Stimulated activated CD8-positive, alpha-beta memory T cell treated with anti-CD3 and anti-CD28 coated beads, Interleukin-4, amount 100 ng/mL, for 4 hours (primary cell): ENCODE data around the gene SLC66A1.

Source experiments
- DNase-seq, 2 donors: peaks; one replicate each; pipeline ENCODE4 v3.0.0-alpha.2; 2020; ENCODE audit warnings: low read depth in 2 of 2, low spot score in 1 of 2

The SLC66A1 gene

DNA sequence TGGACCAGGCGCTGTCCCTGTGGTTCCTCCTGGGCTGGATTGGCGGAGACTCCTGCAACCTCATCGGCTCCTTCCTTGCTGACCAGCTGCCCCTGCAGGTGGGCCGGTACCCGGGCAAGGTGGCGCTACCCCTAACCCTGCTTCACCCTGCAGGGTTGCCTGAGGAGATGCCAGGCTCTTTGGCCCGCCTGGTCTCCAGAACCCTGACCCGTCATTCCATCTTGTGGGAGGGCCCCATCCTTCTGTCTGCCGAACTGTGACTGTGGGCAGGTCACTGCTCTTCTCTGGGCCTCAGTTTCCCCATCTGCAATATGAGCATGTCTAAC, 12.5 kb downstream of the SLC66A1 start:
- no peak for DNase-seq

DNA sequence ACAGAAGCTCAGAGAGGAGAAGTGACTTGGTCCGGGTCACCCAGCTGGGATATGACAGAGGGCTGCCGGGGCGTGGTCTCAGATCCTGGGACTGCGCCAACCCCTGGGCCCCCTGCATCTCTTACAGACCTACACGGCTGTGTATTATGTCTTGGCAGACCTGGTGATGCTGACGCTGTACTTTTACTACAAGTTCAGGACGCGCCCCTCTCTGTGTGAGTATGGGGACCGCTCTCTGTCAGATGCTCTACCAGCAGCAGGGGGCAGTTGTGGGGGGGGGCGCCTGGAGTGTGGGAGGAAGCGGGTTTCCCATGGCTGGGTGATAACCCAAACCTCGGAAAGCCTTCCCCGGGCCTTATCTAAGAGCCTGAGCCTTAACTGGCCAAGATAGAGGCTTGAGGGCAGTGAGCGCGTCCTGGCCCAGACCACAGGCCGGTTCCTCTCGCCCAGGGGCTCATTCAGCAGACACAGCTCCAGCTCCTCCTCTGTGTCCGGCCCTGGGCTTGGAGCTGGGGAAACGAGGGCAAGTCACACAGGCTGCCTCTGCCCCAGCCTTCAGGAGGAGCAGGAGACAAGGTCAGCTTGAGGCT, 13.3 kb downstream of the SLC66A1 start:
- no peak for DNase-seq

DNA sequence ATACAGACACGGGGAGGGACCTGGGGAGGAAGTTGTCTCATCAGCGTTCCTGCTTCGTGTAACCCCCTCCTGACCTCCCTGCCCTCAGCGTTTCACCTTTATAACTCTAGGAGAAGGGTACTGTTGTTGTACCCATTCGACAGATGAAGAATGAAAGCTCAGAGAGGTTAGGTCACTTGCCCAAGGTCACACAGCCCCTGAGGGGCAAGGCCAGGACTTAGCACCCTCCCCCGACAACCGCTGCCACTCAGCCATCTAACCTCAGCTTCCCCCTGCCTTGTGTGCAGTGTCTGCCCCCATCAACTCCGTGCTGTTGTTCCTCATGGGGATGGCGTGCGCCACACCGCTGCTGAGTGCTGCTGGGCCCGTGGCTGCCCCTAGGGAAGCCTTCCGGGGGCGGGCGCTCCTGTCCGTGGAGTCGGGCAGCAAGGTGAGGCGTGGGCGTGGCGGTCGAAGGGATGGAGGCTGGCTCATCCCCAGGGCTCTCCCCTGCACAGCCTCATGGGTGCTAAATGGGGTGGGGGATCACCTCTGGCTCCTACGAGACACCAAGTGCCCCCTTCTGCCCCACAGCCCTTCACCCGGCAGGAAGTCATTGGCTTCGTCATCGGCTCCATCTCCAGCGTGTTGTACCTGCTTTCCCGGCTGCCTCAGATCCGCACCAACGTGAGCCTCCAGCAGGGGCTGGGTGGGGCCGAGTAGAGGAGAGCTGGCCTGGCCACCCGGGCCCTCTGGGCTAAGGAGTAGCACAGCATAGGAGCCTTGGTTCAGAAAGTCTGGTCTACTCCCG, 14.0 kb downstream of the SLC66A1 start:
- DNase-seq: no peak

DNA sequence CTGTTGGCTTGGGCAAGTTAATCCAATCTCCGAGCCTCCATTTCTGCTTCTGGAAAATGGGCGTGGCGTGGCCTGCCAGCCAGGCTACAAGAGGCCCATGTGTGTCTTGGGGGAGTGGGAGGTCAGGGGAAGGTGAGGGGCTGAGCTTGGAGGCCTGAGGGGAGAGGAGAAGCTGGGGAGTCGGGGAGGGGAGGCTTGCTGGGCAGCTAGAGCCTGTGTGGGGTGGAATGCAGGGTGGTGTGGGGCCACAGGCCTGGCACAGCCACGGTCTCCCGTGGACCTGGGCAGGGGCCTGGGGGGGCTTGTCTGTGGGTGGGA, 14.6 kb downstream of the SLC66A1 start:
- no peak for DNase-seq

DNA sequence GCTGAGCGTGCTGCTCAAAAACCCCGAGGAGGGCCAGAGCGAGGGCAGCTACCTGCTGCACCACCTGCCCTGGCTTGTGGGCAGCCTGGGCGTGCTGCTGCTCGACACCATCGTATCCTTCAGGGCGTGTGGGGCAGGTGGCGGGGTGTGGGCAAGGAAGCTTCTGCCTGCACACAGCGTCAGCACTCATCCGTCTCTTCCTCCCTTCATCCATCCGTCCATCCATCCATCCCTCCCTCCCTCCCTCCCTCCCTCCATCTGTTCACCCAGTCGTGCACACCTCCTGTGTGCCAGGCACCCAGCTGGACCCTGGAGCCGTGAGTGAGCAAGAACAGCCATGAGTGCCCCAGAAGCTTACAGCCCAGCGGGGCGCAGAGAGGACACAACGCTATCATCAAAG, 15.2 kb downstream of the SLC66A1 start:
- no peak for DNase-seq

DNA sequence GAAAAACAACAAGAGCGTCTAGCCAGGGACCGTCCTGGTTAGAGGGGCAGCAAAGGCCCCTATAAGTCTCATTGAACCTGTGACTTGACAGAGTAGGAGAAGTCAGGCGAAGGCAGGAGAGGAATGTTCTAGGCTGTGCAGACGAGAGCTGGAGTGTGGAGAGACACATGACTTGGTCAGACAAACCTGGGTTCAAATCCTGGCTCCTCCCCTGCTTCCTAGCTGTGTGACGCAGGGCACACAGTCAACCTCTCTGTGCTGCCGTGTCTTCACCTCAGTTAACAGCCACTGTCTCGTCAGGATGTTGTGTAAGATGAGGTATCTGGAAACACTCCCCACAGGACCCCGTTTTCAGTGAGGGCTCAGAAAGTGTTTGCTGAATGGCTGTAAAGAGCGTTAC, 15.6 kb downstream of the SLC66A1 start:
- no peak for DNase-seq

DNA sequence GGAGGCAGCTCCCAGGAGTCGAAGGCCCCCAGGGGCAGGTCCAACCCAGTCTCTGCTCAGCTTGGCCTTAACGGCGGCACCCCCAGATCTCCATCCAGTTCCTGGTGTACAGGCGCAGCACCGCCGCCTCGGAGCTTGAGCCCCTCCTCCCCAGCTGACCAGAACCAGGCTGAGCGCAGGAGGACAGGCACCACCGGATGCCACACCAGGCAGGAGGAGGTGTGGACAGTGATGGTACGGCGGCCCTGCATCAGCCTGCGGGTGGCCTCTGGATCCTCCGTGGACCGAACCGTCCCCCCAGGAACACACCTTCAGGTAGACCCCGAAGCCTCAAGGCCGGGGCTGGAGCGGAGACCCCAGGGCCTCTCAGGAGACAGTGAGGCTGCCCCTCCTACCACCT, 16.4 kb downstream of the SLC66A1 start:
- DNase-seq: no peak

DNA sequence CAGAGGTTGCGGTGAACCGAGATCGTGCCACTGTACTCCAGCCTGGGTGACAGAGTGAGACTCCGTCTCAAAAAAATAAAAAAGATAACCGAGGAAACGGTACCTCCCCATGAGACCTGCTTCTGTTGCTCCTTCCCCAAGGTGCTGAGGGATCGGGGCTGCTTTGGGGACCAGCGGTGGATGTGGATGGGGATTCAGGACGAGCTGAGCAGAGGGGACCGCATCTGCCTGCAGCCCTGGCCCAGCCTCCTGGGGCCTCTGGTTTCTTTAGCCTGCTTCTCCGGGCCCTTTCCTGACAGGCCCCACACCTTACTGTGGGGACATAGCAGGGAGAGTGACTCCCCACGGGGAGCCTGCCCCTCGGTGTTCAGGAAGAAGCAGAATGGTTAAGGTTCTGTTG, 17.1 kb downstream of the SLC66A1 start:
- no peak for DNase-seq

DNA sequence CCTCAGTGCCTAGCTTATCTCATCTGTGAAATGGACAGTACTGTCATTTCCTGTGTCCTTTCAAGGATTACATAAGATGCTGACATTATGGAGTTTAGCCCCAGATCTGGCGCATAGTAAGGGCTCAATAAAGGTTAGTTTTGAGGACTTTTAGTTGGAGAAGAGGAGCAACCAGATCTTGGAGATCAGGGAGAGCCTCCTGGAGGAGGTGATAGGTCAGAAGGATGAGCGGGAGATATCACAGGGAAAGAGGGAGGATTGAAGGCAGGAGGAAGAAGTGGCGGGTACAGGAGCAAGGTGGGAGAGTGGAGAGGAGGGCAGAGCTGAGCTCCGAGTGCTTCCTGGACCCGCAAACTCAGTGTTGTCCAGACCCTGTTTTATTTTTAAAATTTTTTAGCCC, 17.5 kb downstream of the SLC66A1 start:
- DNase-seq: no peak

DNA sequence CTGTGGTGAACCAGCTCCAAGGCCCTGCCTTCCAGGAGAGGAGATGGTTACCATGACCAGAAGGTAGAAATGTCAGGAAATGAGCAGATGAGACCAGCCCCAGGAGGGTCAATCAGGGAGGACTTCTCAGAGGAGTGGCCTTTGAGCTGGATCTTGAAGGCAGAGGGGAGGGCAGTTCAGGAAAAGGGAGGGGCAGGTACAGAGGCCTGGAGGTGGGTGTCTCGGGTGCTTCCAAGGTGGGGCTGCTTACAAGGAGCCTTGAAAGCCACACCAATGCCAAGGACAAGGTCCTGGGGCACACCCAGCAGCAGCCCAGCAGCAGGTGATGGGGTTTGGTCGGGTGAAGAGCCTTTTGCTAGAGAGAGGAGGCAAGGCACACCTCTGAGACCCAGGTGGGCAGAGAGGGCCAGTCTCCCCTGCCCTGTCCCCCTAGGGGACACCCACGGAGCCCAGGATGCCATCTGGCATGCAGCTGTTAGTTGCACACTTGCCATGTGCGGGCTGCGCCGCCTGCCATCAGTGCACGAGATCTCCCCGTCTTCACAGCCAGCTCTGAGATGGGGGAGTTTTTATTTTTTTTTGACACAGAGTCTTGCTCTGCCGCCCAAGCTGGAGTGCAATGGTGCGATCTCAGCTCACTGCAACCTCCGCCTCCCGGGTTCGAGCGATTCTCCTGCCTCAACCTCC, 18.5 kb downstream of the SLC66A1 start:
- DNase-seq: no peak

DNA sequence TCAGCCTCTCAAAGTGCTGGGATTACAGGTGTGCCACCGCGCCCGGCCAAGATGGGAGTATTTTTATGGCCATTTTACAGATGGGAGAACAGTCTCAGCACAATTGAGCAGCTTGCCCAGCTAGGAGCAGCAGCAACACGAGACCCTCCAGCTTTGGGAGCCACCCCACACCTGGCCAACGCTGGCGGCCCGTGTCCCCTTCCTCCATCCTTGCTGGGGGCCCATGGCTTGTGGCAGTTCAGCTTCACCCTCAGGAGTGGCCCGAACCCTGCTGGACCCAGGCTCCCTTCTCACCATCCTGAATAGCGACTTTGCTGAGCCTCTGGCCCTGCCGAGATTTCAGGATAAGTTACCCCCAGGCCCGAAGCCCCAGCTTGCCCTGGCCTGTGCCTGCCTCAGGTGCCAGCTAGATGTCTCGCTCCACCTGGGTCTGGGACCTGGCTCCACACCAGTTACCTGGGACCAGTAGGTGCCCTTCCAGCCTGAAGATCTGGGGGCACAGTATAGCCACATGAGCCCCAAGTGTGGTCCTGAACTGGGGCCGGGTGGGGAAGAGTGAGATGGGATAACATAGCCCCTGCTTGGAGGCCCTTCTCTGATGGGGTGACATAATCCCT, 19.2 kb downstream of the SLC66A1 start:
- DNase-seq: no peak

DNA sequence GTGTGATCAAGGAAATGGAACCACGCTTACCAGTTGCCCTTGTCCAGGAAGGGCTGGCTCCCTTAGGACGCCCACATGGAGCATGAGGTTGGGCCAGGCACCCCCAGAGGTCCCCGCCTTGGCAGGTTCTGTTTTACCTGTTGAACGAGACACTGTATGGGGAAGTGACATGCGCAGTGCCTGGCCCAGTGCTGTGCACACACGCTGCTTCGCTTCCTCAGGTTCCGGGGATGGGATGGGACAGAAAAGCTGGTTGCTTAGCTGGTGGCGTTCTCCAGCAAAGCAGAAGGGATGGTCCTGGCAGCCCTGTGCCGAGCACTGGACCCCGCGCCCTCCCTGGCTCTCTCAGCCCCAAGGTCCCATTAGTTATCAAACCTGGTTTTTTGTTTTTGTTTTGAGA, 20.7 kb downstream of the SLC66A1 start:
- DNase-seq: no peak

DNA sequence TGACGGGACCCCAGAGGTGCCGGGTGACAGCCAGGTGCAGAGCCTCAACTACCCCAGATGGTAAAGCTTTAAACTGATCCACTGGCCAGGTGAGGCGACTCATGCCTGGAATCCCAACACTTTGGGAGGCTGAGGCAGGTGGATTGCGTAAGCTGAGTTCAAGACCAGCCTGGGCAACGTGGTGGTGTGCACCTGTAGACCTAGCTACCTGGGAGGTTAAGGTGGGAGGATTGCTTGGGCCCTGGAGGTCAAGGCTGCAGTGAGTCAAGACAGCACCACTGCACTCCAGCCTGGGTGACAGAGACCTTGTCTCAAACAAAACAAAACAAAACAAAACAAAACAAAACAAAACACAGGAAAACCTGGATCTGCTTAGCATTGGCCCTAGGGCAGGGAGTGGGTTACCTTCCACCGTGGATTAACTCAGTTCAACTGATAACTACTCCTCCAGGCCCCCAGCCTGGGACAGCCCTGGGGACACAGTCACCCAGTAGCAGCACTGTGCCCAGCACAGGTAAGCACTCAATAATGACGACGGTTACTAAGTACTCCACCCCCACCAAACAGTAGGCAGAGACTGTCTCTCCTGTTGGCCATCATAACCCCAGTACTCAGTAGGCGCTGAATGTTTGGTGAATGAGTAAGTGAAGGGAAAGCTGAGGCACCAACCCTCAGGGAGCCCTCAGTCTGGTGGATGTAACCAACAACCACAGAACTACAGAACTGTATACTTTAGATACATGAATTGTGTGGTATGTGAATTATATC, 21.6 kb downstream of the SLC66A1 start:
- no peak for DNase-seq

DNA sequence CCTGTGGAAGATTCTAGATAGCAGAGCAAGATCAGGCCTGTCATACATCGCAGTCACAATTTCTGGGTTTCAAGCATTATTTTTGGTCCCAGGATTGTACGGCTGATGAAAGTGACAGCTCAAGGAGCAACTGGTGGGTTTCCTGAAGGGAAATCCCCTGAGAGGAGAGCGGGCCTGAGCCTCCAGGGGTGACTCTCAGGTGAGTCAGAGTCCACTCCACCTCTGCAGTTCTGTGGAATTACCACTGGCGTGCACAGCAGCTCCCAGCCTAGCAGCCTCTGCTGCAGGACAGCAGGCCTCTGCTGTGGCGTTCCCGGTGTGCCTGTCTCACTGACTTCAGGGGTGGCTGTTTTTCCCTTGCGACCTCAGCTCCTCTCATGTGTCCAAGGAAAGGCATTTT, 24.4 kb downstream of the SLC66A1 start:
- peak in 1 of 2 donors; percentile 13 for DNase-seq

DNA sequence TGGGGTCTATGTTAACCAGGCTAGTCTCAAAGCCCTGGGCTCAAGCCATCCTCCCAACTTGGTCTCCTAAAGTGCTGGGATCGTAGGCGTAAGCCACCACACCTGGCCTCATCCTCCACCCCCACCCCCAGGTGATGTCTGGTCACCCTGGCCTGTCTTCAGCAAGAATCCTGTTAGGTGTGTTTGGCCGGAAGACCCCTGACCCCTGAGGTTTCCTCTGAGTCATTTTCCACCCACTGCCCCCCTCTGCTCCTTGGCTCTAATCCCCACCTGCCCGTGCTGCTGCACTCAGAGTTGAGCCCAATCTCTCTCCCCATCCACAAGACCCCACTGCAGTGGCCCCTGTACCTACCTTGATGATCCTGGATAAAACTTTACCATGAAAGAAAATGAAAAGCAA, 25.2 kb downstream of the SLC66A1 start:
- no peak for DNase-seq

DNA sequence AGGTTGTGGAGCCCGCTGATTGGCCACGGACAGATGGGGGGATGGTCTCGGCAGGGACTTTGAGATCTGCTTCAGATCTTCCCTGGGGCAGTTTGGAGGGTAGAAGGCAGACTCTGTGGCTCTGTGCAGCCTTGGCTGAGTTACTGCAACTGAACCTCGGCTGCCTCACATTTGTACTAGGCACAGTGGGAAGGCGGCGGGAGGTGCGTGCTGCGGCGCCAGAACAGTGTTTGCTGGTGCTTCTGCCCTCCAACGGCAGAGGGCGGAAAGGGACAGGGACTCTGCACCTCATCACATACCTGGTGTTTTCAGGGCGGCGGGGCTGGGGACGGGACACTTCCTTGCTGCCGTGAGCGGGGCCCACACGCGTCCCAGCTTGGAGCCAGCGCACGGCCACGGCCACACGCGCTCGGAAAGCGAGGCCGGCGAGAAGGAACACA, 26.2 kb downstream of the SLC66A1 start:
- DNase-seq: no peak

DNA sequence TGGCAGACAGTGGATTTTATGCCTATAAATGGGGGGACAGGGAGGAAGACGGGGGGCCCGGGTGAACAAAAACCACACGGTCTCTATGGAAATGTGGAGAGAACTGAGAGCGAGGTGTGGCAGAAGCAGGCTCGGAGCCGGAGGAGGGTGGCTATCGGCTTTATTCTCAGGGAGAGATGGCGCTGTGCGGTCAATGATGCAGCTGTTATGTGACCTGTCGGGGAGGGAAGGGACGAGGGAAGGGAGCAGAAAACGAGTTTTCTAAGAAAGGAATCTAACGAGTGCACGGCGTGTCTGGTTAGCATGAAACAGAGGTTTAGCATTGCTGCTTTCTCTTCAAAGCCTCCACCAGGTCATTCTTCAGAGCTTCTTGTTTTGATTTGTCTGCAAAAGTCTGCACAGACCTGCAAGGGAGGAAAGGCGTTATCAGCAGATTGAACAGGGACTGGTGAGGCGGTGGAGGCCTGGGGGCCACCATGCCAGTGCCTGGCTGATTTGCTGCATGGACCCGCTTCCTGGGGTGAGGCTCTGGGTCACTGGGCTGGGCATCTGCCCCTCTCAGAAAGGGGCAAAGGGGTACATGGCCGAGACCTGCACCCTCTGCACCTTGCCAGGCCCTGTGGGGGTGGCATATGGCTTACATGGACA, 27.2 kb downstream of the SLC66A1 start:
- DNase-seq: no peak

DNA sequence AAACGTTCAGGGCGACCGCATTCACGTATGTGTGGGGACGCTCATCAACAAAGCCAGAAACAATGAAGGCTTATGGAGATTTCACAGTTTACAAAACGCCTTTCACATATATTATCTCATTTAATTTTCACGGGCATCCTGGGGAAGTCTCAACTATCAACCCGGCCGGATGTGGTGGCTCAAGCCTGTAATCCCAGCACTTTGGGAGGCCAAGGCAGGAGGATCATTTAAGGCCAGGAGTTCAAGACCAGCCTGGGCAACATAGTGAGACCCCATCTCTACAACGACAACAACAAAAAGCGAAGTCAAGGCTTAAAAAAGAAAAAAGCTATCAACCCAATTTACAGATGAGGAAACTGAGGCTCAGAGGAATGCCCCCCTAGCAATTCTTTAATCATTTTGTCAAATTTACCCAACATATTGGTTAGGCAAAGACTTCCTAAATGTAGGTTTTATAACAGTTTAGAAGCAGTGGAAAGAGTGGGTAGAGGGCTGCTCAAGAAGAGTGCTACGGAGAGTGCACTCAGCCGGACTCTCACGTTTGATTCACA, 28.3 kb downstream of the SLC66A1 start:
- no peak for DNase-seq

DNA sequence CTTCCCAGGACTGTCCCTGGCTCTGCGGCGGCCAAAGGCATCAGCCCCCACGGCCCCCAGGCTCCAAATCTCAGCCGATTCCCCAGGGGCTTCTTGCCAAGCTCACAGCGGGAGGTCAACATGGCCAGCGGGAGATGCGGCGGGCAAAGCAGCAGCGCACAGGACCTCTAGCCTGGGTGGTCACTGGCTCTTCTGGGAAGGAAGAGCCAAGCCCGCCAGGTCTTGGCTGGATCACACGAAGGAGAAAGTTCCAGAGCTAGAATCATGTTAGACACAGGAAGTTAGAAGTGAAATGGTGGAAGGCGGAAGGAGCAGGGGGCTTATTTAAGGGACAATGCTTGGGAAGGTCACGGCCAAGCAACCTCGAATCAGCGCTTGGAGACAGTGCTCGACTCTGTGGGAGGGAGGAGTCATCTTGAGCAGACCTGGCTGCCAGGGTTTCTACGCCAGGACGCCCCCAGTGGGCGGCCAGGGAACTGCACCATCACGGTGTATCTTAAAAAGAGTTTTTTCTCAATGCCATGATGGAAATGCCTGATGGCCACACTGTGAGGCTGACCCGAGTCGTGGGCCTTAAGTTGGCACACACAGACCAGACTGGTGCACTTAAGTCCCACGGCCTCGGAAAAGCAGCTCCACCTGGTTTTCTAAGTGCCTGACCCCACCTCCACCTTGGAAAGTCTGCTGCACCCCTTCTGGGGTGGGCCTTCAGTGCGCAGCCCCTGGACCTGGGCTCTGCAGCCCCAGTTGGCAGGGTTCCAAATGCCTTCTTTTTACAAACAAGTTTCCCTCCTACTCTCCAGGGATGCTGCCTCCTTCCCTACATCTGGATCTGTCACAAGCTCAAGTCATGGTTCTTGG, 29.3 kb downstream of the SLC66A1 start:
- peak; percentile 50 to 62 for DNase-seq
